ENCODE results near the gene NOXRED1.

DNA sequence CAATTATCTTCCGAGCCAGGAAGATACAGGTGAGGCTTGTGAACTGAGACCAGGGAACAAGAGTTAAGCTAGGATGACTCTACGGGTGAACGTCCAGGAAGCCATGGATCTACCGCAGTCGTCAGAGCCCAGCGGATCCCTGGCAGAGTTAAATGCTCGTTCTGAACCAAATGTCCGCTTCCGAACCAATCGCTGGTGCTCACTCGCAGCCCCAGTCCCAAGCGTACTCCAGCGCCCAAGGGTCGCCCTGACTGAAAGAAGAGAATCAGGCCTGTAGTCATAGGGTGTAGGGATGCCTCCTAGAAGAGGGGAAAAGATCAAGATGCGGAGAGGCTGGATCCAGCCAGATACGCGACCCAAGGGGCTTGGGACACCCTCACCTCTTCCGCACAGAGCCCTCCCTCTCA, 33.8 kb upstream of the NOXRED1 start:
- TF ChIP-seq, protein P1, sequence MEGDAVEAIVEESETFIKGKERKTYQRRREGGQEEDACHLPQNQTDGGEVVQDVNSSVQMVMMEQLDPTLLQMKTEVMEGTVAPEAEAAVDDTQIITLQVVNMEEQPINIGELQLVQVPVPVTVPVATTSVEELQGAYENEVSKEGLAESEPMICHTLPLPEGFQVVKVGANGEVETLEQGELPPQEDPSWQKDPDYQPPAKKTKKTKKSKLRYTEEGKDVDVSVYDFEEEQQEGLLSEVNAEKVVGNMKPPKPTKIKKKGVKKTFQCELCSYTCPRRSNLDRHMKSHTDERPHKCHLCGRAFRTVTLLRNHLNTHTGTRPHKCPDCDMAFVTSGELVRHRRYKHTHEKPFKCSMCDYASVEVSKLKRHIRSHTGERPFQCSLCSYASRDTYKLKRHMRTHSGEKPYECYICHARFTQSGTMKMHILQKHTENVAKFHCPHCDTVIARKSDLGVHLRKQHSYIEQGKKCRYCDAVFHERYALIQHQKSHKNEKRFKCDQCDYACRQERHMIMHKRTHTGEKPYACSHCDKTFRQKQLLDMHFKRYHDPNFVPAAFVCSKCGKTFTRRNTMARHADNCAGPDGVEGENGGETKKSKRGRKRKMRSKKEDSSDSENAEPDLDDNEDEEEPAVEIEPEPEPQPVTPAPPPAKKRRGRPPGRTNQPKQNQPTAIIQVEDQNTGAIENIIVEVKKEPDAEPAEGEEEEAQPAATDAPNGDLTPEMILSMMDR (IDR thresholded peaks at IDR 0.05) = no peak
- TF ChIP-seq POLR2A (IDR thresholded peaks at IDR 0.05) = no peak

Data from thyroid gland (tissue), 4 donors.